ENCODE results near the gene TAF4B. TPM values are rescaled to one million over a fixed set of nuclear protein-coding genes. Genes with fewer than 3 reads are reported as not detected.
A peak's percentile ranks its signal among the peaks of the same experiment; 100 is the strongest.

TAF4B gene
- total RNA-seq, 6 donors from 2014 or later = 2.9 to 9.7 (median 6.4) TPM

- H3K36me3 ChIP-seq = no peaks in the 10 kb centered on the region
- H3K27ac ChIP-seq = no peak overlapping the region
- WGBS, 2 donors = 75 to 88% methylated on average over 2 of the region's 2 CpGs
- no peak overlapping the region for H3K4me3 ChIP-seq
- H3K4me1 ChIP-seq = peaks cover 0 to 4% (median 0%) of the 10 kb centered on the region in 4 donors
- no peak for ATAC-seq (ENCODE audit: low FRiP score in 2 of 2)
- DNase-seq = no peak
- no peaks in the 10 kb centered on the region for H3K9me3 ChIP-seq
- TF ChIP-seq CTCF (IDR thresholded peaks at IDR 0.05) (no peak), EP300 (IDR thresholded peaks at IDR 0.05) (no peak), POLR2A (IDR thresholded peaks at IDR 0.05) (no peak), POLR2AphosphoS5 (IDR thresholded peaks at IDR 0.05) (no peak)
- no peaks in the 10 kb centered on the region for H3K27me3 ChIP-seq
Observed at GRCh38 chr18:26386441-26386840, 160.2 kb downstream of the TAF4B start.

GRCh38 chr18:26394047-26394654 lies 167.9 kb downstream of the TAF4B start:
- DNase-seq (no peak), ATAC-seq (ENCODE audit: low FRiP score in 2 of 2) (no peak)
- Histone ChIP-seq H3K27me3 (no peaks in the 10 kb centered on the region), H3K4me3 (no peak overlapping the region), H3K27ac (no peak overlapping the region), H3K9me3 (no peaks in the 10 kb centered on the region), H3K4me1 (no peaks in the 10 kb centered on the region), H3K36me3 (no peaks in the 10 kb centered on the region)
- WGBS, 2 donors = 75 to 76% methylated on average over 5 of the region's 5 CpGs
- TF ChIP-seq CTCF (IDR thresholded peaks at IDR 0.05) (no peak), EP300 (IDR thresholded peaks at IDR 0.05) (no peak), POLR2AphosphoS5 (IDR thresholded peaks at IDR 0.05) (no peak), POLR2A (IDR thresholded peaks at IDR 0.05) (no peak)

DNA sequence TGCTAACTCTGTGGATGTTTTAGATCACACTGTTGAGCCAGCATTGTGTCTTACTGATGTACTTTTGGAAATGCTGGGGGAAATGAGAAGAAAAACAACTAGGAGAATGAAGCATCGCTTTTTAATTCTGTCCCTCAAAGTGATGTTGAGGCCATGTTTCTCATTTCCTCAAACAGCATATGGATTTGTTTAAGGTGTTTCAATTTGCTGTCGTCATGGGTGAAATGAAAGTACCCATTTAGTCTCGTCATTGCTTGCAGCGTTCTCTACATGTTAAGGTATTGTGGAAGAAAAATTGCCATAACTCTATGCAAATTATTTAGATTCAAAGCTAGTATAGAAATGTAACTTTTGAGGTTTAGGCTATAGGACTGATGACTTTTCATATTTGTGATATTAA lies 170.8 kb downstream of the TAF4B start:
- DNase-seq (no peak), ATAC-seq (ENCODE audit: low FRiP score in 2 of 2) (no peak)
- 94% methylated on average over 4 of the region's 4 CpGs for WGBS, 2 donors
- Histone ChIP-seq H3K27me3 (no peaks in the 10 kb centered on the region), H3K4me1 (no peaks in the 10 kb centered on the region), H3K36me3 (no peaks in the 10 kb centered on the region), H3K9me3 (no peaks in the 10 kb centered on the region), H3K27ac (no peak overlapping the region), H3K4me3 (no peak overlapping the region)
- TF ChIP-seq CTCF (IDR thresholded peaks at IDR 0.05) = no peak
- TF ChIP-seq POLR2A (IDR thresholded peaks at IDR 0.05) = no peak
- no peak for TF ChIP-seq EP300 (IDR thresholded peaks at IDR 0.05)
- TF ChIP-seq POLR2AphosphoS5 (IDR thresholded peaks at IDR 0.05) = no peak

DNA sequence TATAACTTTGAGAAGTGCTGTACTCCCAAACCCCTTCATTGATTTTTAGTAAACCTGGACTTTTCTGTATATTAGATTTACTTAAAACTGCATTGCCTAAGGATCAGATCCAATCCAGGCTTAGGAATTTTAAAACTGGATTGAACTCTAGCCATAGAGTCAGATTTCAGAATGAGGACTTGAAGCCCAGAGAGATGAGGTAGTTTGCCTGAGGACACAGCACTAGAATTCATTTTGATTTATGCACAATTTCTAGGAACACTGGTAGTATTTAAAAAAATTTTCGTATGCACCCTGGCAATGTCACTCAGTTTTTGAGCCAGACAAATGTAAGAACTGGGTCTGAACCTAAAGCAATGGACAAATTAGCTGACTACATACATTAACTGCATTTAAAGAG lies 177.2 kb downstream of the TAF4B start:
- no peak for DNase-seq
- no peak overlapping the region for H3K4me3 ChIP-seq
- no peak for ATAC-seq (ENCODE audit: low FRiP score in 2 of 2)
- H3K9me3 ChIP-seq = no peaks in the 10 kb centered on the region
- H3K27ac ChIP-seq = no peak overlapping the region
- no peaks in the 10 kb centered on the region for H3K4me1 ChIP-seq
- WGBS, 2 donors = 41 to 55% methylated on average over 1 of the region's 1 CpG
- H3K36me3 ChIP-seq = no peaks in the 10 kb centered on the region
- TF ChIP-seq POLR2A (IDR thresholded peaks at IDR 0.05) = no peak
- no peak for TF ChIP-seq EP300 (IDR thresholded peaks at IDR 0.05)
- TF ChIP-seq POLR2AphosphoS5 (IDR thresholded peaks at IDR 0.05) = no peak
- no peak for TF ChIP-seq CTCF (IDR thresholded peaks at IDR 0.05)
- no peaks in the 10 kb centered on the region for H3K27me3 ChIP-seq

DNA sequence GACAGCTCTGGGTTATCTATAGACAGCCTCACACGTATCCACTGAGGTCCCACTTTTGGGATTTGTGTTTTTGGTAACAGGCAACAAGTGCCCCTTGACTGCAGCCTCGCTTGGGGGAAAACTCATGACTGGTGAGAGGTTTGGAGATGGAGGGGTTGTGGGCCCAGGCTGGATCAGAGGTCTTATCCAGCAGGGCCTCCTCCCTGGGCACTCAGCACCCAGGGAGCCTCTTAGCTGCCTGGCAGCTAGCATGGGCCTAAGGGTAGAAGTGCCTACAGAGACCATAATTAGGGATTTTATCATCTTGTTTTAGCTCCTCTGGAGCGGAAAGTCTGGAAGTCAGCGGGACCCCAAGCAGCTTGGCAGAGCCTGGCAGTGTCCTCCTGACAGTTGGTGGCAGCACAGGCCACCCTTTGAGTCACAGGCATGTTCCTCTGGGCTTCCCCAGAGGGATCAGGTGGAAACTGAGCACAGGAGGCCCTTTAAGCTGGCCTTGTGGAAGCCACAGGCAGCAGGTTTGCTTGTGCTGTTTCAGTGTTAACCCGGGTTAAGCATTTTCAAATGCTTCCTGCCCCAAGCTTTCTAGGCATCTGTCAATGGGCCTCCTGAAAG lies 179.1 kb downstream of the TAF4B start:
- DNase-seq (peak in 1 of 2 donors; percentile 26), ATAC-seq (ENCODE audit: low FRiP score in 2 of 2) (no peak)
- Histone ChIP-seq H3K4me3 (no peak overlapping the region), H3K27ac (no peak overlapping the region), H3K9me3 (no peaks in the 10 kb centered on the region), H3K4me1 (no peaks in the 10 kb centered on the region), H3K27me3 (no peaks in the 10 kb centered on the region), H3K36me3 (no peaks in the 10 kb centered on the region)
- TF ChIP-seq CTCF (IDR thresholded peaks at IDR 0.05) (peak in 2 of 6 experiments; percentile 22), POLR2A (IDR thresholded peaks at IDR 0.05) (no peak), POLR2AphosphoS5 (IDR thresholded peaks at IDR 0.05) (no peak)
- 73 to 74% methylated on average over 4 to 5 of the region's 5 CpGs for WGBS, 2 donors

All from upper lobe of left lung (tissue), 6 donors.